HG03103 (cell line): ENCODE measurements around the gene FRMD5.

Source experiments
- ATAC-seq: cut with Tn5 transposase; IDR thresholded peaks from one replicate; pipeline ENCODE4 v1.9.1; 2021; ENCODE audit warnings: low read depth; ENCODE audit not compliant: unreplicated experiment

Gene FRMD5

DNA sequence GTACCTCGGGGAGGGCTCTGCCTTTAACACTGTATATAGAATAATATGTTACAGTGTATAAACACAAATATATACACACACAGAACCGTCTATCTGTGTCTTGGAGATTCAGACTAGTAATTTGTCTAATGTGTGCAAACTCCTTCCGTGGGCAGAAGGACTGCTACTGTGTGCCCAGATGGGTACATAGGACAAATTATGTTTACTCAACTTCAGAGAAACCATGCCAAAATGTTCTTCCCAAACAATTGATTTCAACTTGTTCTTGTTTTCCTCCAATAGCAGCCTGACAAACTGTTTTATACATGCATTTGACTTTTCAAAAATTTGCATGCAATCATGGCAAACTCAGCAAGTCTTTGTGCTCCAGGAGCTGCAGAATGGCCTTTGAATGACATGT lies 97.5 kb downstream of the FRMD5 start:
- no peak for ATAC-seq

DNA sequence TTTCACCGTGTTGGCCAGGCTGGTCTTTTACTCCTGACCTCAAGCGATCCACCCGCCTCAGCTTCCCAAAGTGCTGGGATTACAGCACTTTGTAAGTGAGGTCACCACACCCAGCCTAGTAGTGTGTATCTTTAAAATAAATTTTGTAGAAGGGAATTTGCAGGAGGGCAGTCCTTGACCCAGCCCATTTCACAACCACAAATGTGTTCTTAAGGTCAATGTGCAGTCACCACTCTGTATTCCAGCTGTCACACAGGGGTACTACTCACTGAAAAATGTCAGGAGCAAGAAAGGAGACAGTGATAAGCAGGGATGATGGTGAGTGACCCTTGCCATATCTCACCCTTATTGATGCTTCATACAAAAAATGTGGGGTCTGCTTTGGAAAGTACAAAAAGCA lies 98.5 kb downstream of the FRMD5 start:
- no peak for ATAC-seq

DNA sequence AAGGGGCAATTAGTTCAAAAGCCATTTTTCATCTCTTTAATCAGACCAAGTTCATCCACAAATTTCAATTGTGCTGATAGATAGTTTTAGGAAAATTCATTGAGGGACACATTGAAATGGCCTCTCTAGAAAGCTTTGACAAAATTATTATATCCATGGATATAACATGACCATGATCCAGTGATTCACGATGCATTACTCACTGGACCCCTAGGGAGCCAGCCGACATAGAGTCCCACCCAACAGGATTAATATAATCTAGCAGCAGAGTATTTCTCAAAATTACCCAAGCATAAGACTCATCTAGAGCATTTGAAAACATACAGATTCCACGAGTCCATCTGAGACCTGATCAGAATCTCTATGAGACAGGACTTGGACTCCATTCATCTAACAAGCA lies 100.3 kb downstream of the FRMD5 start:
- no peak for ATAC-seq

DNA sequence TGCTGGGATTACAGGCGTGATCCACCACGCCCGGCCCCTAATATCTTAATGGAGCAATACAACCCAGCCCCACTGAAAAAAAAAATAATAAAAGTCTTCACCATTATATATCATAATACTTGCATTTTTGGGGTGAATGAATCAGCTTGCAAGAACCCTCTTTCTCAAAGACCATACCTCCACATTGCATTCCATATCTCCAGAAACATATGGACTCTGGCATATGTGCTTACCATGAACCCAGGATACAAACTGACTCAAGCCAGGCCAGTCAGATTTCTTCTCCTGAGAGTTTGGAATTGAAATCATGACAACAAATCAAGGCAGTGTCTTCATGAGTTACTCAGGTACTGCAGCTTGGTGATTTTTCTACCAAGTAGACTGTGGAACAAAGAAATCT lies 101.2 kb downstream of the FRMD5 start:
- no peak for ATAC-seq

DNA sequence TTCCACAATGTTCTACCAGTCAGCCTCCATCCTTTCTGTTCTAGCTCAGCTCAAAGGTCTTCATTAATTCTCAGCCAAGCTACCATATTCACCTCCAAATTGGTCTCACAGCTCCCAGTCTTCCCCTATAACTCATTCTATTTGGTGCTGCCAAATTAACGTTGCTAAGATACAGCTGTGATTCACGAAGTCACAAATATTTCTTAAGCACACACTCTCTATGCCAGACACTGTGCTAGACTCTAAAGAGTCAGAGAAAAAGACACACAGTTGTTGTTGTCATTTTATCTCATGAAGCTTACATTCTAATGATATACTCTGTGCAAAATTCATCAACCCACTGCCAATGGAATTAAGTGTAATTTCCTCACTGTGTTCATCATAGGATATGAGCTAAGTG lies 102.8 kb downstream of the FRMD5 start:
- no peak for ATAC-seq

DNA sequence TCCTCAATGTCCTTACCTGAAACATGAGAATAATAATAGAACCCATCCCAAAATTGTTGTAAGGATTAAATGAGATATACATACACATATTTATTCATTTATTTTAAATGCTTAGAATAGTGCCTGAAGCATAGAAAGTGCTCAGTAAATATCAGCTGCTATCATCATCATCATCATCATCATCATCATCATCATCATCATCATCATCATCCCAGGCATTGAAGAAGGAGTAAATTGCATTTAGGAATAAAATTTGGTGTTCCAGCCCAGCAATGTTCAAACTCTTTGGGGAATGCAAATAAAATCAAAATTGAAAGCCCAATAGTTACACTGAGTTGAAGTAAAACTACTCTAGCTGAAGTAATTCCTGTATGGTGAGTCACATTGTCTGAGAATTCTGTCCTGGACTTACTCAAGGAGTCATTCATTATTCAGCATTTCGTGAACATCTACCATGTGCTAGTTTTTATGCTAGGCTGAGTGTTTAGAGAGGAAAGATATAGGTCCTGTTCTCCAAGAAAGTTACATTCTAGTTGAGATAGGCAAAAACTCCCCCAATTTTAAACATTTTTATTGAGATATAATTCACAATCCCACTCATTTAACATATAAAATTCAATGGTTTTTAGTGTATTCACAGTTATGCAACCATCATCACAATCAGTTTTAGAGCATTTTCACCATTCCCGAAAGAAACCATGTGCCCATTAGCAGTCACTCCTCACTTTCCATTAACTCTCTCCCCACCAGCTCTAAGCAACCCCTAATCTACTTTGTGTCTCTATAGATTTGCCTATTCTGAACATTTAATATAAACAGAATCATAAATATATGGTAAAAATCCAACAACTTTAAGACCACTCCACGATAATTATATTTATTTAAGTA lies 107.2 kb downstream of the FRMD5 start:
- ATAC-seq = no peak

DNA sequence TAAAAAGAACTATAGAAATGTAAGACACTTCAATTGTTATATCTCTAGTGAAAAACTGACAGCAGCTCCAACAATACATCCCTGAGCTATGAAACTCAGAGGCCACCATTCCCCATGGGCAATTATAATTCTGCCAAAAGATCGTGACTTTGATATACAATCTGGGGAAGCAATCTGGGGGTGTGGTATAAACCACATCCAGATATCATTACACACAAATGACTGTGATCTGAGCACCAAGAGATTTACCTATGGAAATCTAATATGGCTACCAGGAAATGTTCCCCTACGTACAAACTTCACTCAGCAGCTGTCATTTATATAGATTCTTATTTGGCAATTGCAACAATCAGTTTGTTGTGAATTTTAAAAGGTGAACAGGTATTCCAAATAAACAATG lies 110.3 kb downstream of the FRMD5 start:
- no peak for ATAC-seq

DNA sequence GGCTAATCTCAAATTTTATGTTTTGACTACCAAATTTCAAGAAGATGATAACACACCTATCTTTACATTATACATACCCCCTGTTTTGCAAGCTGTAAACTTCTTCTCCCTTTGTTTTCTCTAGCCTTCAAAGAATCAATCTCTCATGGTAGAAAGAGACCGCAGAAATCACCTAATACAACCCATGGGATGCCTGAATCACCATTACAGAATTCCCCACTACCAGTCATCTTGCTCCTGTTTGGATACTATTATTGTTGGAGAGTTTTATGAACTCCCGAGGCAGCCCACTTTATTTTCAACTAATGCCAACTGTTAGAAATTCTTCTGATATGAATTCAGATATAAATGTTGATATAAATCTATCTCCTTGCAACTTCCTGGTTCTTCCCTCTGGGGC lies 110.9 kb downstream of the FRMD5 start:
- ATAC-seq = no peak

DNA sequence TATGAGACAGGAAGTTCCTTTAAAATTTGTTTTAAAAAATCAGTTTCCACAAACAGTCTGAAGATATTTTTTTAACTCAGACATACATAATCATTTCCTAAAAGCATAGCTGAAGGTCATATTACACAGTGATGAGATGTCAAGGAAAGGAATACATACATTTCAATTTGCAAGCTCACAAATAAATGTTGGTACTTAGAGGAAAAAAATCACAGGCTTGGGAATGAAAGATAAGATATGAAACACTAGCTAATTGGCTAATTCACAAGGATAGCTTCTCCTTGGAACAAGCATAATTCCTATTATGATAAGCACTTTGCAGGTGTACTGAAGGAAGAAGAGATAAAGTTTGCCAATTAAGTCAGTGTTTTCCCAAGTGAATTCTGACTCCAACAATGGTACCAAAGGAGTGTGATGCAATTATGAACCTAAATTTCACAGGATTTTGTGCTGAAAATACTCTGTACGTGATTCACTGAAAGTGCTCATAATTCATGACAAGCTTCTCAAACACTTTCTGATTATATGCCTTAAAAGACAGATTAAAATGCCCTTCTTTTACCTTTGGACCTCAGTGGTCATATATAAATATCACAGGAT lies 112.4 kb downstream of the FRMD5 start:
- no peak for ATAC-seq

DNA sequence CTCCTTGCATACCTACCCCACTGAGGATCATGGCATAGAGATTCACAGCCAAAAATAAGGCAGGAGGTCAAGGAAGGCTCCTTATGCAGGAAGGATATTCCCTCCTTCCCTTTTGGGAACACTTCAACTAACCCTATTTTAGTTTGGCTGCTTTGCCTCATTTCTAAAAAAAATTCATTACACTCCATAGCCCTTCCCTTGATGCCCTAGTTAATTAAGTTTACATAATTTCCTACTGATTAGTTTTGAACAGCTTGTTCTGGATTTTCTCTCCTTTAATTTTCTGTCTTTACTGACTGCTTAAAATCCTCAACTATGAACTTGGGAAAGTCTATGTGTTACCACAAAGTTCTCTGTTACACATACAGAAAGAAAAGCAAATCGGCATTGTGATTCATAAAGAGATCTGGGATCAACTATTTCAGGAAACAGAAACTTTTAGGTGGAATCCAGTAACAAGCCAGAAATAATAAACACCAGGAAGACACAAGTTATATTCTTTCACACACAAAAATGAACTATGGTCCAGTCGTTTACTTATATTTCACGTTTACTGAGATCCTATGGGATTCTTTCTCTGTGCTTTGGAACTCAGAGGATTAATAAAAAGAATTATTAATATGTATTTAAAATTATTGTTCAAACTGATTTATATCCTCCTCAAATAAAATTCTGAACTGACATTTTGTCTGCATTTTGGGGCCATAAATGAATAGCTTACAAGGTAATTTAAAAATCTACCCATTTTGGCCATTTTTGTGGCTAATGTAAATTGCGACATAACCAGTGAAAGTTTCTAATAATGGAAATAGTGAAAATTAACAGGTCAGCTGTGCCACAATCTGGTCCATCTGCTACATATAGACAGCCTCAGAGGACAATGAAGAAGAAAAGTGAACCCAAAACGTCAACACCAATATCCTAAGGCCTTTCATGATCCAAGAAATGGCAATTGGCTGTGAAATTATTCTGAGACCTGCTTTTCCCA lies 113.8 kb downstream of the FRMD5 start:
- ATAC-seq = no peak

DNA sequence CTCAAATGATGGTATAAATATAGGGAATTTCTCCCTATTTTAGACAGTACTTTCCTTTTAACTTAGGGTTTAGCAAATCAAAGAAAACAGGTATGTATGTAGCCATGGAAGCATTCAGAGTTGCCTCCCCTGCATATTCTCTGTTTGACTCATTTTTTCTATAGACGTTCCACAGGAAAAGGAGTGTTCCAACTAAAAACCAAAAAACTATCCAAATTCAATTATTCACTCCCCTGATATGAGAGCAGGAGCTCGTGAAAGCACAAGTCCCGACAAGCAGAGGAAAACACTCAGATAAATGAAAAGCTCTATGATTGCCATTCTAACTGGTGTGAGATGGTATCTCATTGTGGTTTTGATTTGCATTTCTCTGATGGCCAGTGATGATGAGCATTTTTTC lies 119.5 kb downstream of the FRMD5 start:
- ATAC-seq = no peak

DNA sequence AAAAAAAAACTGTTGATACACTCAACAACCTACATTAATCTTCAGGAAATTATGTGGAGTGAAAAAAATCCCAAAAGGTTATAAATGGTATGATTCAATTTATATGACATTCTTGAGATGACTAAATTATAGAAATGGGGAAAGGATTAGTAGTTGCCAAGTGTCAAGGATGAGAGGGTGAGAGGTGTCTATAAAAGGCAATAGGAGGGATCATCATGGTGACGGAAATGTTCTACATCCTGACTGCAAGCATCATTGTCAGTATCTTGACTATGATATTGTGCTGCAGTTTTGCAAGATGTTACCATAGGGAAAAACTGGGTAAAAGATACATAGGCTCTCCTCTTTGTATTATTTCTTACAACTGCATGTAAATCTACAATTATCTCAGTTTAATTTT lies 125.6 kb downstream of the FRMD5 start:
- no peak for ATAC-seq

DNA sequence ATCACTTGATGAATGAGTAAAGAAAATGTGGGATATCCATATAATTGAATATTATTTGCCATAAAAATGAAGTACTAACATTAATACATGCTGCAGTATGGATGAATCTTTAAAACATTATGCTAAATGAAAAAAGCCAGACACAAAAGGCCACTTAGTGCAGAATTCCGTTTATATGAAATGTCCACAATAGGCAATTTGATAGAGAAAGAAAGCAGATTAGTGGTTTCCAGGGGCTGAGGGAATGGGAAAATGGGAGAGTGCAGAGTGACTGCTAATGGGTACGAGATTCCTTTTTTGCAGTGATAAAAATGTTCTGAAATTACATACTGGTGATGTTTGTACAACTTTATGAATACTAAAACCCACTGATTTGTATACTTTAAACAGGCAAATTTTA lies 126.7 kb downstream of the FRMD5 start:
- no peak for ATAC-seq

DNA sequence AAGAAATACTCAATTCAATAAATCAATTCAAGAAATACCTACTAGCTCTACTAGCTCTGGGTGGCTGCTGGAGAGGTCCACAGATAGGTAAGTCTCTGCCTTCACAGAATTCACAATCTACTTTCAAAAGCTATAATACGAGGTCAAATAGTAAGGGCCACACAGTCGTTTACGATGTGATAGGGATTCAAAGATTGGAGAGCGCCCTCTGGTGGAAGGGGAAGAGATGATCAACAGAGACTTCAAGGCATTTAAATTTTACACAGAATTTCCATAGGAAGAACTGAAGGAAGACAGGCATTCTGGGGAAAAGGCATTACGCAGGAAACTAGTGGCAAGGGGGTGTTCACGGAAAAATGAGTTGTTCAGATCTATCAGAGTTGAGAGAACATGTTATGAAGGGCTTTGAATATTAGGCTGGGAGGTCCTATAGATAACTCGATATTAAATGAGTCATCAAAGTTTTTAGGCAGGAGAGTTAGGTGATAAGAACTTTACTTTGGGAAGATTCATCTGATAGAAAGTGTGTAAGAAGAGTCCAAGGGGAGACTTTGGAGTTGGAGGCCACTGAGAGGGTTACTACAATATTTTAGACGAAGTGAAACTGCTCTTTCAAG lies 128.8 kb downstream of the FRMD5 start:
- no peak for ATAC-seq

DNA sequence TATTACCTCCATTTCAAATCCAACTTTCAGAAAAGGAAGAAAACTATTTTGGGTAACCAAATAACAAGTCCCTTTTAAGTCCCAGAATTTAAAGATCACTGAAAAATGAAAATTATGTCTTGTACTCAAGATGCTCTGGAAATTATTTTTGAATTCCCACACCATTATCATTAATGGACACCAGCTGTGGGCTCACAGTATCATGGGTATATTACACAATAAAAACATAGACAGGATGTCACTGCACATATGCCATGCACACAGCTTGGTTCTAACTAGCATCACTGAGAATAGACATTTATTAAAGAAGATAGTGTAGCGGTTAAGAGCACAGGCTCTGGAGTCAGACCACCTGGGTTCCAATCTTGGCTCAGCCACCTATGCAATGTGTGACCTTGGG lies 130.4 kb downstream of the FRMD5 start:
- ATAC-seq = no peak

DNA sequence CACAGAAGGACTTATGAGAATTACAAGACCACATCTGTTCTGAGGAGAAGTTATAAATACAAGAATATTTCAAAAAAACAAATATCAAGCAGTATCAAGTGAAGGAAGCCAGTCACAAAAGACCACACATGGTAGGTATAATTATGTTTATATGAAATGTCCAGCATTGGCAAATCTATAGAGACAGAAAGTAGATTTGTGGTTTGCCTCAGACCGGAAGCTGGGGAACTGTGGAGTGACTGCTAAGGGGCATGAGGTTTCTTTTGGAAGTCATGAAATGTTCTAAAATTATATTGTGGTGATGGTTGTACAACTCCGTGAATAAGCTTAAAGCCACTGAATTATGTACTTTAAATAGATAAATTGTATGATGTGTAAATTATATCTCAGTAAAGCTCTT lies 136.9 kb downstream of the FRMD5 start:
- ATAC-seq = no peak

DNA sequence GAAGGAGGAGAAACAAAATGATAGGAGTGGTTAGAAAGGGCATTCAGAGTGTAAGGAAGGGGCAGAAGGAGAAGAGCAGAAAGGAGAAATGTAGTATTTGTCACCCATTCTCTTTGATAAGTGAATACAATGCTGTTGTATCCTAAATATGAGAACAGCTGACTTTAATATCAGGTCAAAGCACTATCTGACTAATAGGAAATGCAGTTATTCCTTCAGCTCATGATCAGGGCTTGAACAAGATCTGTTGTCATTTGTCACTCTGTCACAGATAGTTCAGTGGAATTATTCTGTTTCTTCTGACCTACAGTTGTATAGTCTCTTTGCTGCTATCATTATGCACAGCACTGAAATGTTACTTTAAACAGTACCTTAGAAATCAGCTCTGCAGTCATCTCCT lies 149.4 kb downstream of the FRMD5 start:
- no peak for ATAC-seq

DNA sequence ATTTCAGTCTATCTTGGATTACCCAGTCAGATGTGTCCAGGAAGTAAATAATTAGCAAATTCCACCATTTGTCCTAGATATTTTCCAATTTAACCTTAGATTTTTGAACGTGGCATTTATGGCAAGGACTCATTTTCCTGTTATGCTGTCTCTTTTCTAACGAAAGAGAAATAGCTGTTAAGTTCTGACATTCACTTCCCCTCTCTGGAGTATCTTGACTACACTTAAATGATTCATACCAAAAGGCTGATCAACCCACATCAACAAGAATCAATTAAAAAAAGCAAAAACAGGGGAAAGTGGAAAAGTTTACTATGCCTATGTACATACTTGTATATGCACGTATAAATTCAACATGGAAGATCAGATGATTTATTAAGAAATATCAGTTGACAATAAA lies 149.9 kb downstream of the FRMD5 start:
- ATAC-seq = no peak

DNA sequence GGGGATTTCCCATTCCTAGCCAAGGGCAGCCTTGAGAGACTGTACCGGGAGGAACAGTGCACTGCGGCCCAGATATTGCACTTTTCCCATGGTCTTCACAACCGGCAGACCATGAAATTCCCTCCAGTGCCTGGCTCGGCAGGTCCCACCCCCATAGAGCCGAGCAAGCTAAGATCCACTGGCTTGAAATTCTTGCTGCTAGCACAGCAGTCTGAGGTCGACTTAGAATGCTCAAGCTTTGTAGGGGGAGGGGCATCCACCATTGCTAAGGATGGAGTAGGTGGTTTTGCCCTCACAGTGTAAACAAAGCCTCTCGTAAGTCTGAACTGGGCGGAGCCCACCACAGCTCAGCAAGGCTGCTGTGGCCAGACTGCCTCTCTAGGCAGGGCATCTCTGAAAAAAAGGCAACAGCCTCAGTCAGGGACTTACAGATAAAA lies 156.3 kb downstream of the FRMD5 start:
- ATAC-seq = no peak

DNA sequence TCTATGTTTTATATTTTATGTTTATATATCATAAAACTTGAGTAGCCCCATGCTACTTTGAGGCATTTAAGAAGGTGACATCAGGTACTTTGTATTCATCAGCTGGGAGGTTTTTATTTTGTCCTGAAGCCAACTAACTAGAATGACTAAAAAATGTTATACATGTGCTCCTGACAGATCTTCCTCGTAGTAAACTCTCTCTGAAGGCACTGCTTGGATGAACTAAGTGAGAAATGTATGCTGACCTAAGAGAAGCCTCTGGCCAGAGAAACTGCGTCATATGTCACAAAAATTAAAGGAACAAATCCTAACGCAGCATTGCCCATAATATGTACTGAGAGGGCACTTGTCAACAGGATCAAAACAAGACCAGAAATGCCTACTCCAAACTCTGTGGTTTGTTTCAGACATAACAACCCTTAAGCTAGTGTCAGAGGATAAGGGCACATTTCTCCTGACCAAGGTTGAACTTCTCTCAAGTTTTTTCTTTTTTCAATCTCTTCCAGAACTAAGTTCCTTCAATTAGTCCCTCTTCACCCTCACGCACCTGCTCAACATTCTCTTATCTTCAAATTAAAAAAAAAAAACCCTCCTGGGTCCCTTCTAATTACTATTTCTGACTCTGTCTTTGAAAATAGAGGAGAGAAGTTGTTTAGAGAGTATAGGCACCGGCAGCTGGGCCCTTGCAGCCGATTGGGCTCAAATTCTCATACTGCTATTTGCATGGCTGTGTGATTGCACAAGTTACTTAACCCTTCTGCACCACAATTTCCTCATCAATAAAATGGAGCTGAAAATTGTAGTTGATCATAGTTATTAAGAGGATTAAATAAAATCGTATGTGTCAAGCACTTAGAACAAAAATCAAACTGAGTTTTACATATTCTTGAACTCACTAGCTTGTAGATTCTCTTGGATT lies 159.0 kb downstream of the FRMD5 start:
- no peak for ATAC-seq
